Measurements from ENCODE around the gene SMIM35.

DNA sequence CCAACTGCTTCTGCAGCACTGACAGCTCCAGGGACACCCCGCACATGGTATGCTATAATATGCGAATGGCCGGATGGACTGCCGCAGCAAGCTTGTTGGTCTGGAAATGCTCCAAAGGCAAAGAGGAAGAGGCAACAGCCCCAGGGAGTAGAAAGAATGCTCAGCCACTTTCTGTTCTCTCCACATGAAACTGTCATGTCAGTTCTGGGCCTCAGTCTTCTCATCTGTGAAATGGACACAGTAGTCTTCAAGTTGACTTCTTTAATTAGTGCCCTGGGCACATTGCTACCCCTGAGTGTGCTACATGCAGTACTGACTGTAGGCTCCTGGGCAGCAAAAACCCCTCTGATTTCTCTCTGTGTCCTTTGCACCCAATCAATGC, 80.6 kb downstream of the SMIM35 start:
- TF ChIP-seq CTCF (IDR thresholded peaks at IDR 0.05) (no peak), POLR2A (IDR thresholded peaks at IDR 0.05) (no peak)
